SK-N-SH treated with all-trans-retinoic acid at 6 μM for 48 hours (cell line): ENCODE results near the gene CTNNA3.

ENCODE experiments used
- CSRNP3 ChIP-seq: fragments of 250-450 bp; sonication (Bioruptor Pico); IDR thresholded peaks from 2 replicates; pipeline ENCODE4 v1.5.1; 2021; ENCODE audit warnings: mild to moderate bottlenecking, moderate library complexity
- ISL1 ChIP-seq: fragments of 250-450 bp; sonication (Bioruptor Pico); IDR thresholded peaks from 2 replicates; pipeline ENCODE4 v2.1.2; 2022; ENCODE audit warnings: mild to moderate bottlenecking, moderate library complexity
- TCF4 ChIP-seq: fragments of 250-450 bp; sonication (Bioruptor Pico); IDR thresholded peaks from 2 replicates; pipeline ENCODE4 v1.8.0; 2021; ENCODE audit warnings: mild to moderate bottlenecking, moderate library complexity, borderline replicate concordance

GRCh38 chr10:66782144-66782543 is 913.9 kb downstream of the CTNNA3 start:
- no peak for TF ChIP-seq CSRNP3 (CRISPR knock-in tag)
- TF ChIP-seq TCF4 = no peak
- TF ChIP-seq ISL1 (CRISPR knock-in tag) = no peak
